HCEC 1CT (cell line): ENCODE results near the gene SLC39A2.
A peak's percentile ranks its signal among the peaks of the same experiment; 100 is the strongest.
"Not testable (repeated sequence)": the region's sequence is repeated elsewhere in the genome, so short reads cannot be mapped to it uniquely, and the experiment has no call there.

Source experiments
- DNase-seq: peaks from one replicate; pipeline ENCODE4 v3.0.0-alpha.2; 2017

SLC39A2 gene

GRCh38 chr14:20997564-20997963 lies 1.5 kb upstream of the SLC39A2 start:
- DNase-seq: no peak

DNA sequence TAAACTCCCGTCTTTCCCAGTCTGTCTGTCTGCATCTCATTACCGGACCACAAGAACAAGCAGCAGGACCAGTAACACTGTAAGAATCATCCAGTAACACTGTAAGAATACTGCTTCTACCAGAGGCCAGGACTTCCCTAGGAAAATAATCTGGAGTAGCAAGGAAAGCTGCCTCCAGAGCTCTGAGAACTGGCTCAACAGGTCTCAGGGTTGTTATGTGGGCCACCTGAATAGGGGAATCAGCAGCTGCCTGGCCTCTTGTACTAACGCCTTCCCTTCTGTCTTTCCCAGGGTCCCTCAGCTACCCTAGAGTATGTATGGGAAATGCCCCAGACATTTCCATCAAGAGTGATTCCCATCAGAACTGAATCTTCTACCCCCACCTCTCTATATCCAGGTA lies 954 bp upstream of the SLC39A2 start:
- no peak for DNase-seq

GRCh38 chr14:20999591-20999990 lies 498 bp downstream of the SLC39A2 start:
- no peak for DNase-seq

DNA sequence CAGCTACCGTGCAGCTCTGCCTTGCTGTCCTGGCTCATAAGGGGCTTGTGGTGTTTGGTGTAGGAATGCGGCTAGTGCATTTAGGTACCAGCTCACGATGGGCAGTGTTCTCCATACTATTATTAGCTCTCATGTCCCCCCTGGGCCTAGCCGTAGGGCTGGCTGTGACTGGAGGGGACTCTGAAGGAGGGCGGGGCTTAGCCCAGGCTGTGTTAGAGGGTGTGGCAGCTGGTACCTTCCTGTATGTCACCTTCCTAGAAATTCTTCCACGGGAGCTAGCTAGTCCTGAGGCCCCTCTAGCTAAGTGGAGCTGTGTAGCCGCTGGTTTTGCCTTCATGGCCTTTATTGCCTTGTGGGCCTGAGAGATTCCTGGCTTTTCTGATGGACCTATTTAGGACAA lies 2.1 kb downstream of the SLC39A2 start:
- DNase-seq: no peak

DNA sequence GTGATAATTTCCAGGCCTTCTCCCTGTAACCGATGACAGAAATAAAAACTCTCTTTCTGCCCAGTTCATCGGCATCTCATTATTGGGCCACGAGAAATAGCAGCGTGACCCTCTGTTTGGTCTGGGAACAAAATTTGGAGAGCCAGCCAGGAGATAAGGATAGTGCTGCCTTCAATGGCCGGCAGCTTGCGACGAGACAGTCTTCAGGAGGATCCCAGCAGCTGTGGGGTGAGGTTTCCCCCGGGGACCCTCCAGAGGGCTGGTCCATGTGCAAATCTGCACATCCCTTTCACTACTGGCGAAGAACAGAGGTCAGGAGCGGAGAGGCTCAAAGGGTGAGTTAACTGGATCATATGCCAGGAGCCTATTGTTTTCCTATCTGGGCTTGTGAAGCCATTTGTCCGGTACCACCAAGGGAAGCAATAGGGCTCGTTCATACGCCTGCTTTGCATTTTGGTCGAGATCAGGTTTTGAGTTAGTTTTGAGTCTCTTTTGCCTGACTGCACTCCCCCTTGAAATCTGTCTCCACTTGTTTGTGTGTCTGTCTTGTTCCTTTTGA lies 4.8 kb downstream of the SLC39A2 start:
- no peak for DNase-seq

DNA sequence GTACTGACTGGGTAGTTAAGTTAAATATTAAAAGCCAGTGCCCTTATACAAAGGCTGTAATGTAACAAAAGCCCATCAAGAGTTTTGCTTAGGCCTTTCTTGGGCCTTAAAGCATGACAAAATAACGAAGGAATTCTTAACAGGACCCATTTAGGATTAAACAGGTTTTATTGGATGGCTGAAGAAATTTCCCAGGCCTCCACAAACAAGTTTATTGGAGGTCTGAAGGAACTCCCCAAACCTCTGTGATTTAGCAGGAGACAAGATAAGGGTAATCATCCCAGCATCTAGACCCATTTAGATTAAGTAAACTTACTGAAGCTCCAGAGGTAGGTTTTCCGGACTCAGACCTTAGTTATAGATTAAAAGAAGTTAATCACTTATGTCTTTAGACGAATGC lies 10.6 kb downstream of the SLC39A2 start:
- DNase-seq: not testable (repeated sequence)

- DNase-seq: no peak
Measured at GRCh38 chr14:21011136-21011535, 12.0 kb downstream of the SLC39A2 start.

DNA sequence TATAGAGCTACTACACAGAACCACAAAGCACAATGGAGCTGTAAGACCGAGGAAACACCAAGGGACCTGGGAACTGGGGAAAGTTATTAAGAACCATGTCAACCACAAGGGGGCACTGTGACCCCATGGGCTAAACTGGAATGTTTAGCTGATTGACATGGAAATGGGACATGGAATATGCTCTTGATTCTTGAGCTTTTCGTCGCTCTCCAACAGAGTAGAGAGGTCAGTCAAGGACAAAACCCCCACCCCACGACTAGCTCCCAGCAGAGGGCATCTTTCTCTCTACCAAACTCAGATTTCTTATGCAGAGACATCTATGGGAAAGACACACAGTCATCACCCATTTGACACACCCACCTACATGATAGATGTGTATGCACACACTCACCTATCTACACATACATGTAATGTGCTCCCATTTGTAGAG lies 15.7 kb downstream of the SLC39A2 start:
- DNase-seq: peak; percentile 65

- DNase-seq: no peak
Measured at GRCh38 chr14:21015312-21015711, 16.2 kb downstream of the SLC39A2 start.

- DNase-seq: no peak
Measured at GRCh38 chr14:21016413-21017190, 17.5 kb downstream of the SLC39A2 start.

GRCh38 chr14:21017528-21018245 lies 18.6 kb downstream of the SLC39A2 start:
- DNase-seq: no peak

GRCh38 chr14:21018286-21018685 lies 19.2 kb downstream of the SLC39A2 start:
- no peak for DNase-seq

GRCh38 chr14:21018781-21019180 lies 19.7 kb downstream of the SLC39A2 start:
- DNase-seq: no peak

DNA sequence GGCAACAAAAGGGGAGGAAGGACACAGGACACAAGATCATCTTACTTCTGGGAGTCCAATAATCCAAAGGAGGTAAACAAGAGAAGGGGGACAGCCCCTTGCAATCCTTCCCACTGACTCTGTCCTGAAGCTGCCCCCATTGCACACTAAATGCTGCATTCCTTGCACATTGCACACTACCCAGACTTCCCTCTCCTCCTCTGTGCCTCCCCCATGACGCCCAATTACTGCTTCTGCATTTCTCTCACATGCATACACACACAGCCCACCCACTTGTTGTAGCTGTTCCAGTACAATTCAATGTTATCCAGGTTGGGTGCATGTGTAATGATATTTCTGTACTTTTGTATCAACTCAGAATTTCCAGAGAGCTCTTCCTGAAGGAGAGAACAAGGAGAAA lies 20.3 kb downstream of the SLC39A2 start:
- DNase-seq: no peak

- no peak for DNase-seq
Measured at GRCh38 chr14:21020977-21021545, 22.0 kb downstream of the SLC39A2 start.

- no peak for DNase-seq
Measured at GRCh38 chr14:21022686-21023085, 23.6 kb downstream of the SLC39A2 start.

- no peak for DNase-seq
Measured at GRCh38 chr14:21023174-21023573, 24.1 kb downstream of the SLC39A2 start.

GRCh38 chr14:21023817-21024584 lies 24.9 kb downstream of the SLC39A2 start:
- no peak for DNase-seq

- DNase-seq: no peak
Measured at GRCh38 chr14:21024585-21025370, 25.7 kb downstream of the SLC39A2 start, which contains the start of gene NDRG2. NDRG2 (minus strand) TSS chr14:21025061; CDS start chr14:21023315, 1,746 bp downstream.

DNA sequence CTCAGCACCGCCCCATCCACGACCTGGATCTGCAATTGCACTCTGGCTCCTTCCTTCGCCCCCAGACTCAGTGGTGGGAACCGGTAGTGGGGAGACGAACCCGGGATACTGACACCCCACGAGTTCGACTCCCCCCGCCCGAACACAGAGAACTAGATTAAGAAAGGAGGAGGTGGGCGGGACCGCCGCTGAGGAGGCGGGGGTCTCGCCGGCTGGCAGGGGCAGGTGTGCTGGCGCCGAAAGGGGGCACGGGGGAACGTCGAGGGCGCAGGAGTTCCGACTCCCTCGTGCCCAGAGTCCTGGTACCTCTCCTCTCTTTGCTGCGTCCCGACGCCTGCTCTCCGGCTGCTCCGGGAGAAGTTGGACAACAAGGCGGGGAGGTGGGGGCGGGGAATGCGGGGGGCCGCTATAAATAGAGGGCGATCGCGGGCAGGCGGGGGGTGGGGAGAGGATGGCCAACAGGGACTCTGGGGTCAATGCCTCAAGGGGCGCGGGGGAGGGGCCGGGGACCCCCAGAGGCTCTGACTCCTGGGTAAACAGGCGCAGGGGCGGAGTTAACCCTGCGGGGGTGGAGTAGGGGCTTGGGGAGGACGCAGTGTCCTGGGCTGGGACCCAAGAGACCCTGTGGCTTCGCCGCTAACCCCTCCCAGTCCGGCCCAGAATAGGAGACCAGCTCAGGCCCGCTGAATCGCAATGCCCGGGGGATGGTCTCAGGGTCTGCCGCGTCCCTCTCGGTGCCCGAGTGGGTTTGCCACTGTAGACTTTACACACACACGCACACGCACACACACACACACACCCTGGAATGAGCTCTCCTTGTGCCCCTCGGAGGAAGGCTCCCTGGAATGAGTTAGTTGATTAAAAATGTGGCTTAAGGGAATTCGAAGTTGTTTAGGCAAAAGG lies 26.5 kb downstream of the SLC39A2 start:
- no peak for DNase-seq
